DND-41 (cell line): ENCODE measurements around the gene RBM44.

Experiments used
- EZH2 ChIP-seq: IDR thresholded peaks from 3 replicates; pipeline ENCODE4 v1.6.1; 2012; ENCODE audit warnings: borderline replicate concordance, low read depth, mild to moderate bottlenecking, moderate library complexity, low read length, inconsistent platforms; ENCODE audit not compliant: severe bottlenecking
- TF ChIP-seq, protein P1 (sequence below): IDR thresholded peaks from 2 replicates; pipeline ENCODE4 v1.5.1; 2012; ENCODE audit warnings: borderline replicate concordance, low read length, moderate library complexity, mild to moderate bottlenecking; ENCODE audit not compliant: poor library complexity, severe bottlenecking; ENCODE audit errors: extremely low read depth

GRCh38 chr2:237754626-237755248 lies 43.8 kb upstream of the RBM44 start:
- TF ChIP-seq, protein P1, sequence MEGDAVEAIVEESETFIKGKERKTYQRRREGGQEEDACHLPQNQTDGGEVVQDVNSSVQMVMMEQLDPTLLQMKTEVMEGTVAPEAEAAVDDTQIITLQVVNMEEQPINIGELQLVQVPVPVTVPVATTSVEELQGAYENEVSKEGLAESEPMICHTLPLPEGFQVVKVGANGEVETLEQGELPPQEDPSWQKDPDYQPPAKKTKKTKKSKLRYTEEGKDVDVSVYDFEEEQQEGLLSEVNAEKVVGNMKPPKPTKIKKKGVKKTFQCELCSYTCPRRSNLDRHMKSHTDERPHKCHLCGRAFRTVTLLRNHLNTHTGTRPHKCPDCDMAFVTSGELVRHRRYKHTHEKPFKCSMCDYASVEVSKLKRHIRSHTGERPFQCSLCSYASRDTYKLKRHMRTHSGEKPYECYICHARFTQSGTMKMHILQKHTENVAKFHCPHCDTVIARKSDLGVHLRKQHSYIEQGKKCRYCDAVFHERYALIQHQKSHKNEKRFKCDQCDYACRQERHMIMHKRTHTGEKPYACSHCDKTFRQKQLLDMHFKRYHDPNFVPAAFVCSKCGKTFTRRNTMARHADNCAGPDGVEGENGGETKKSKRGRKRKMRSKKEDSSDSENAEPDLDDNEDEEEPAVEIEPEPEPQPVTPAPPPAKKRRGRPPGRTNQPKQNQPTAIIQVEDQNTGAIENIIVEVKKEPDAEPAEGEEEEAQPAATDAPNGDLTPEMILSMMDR: no peak
- TF ChIP-seq EZH2: no peak
